Measurements from ENCODE around the gene PACSIN3.
"Not testable (repeated sequence)": the region's sequence is repeated elsewhere in the genome, so short reads cannot be mapped to it uniquely, and the experiment has no call there.

The PACSIN3 gene

DNA sequence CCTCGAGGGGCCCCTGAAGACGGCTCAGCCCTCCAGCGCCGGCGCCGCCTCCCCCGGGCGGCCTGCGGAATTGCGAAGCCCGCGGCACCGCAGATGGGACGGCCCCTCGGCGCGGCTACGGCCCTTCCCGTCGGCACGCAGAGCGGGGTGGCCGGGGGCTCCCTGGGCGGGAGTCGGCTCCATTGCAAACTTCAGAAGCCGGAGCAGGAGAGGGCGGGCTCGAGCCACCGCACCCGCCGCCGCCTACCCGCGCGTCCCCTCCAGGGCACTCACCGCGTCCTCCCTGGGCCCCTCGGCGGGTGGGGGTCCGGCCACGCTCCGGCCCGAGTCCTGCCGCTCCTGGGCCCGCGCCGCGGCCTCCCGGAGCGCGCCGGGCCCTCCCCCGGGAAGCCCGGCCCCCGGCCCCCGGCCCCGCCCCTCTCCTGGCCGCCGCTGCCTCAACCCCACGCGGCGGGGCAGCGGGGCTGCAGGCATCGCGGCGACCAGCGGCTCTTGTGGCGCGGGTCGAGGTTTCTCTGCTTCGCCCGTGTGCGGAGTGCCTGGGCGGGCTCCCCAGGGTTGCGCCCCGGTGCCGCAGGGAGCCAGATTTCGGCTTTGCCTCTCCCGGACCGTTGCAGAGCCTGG lies at the start of gene PACSIN3:
TSS of gene PACSIN3 (minus strand) at position 359 of the 624 bp plus-strand sequence. CDS start 3,707 bp downstream, outside the sequence.
- DNase-seq (ENCODE audit: low spot score) = no peak

DNA sequence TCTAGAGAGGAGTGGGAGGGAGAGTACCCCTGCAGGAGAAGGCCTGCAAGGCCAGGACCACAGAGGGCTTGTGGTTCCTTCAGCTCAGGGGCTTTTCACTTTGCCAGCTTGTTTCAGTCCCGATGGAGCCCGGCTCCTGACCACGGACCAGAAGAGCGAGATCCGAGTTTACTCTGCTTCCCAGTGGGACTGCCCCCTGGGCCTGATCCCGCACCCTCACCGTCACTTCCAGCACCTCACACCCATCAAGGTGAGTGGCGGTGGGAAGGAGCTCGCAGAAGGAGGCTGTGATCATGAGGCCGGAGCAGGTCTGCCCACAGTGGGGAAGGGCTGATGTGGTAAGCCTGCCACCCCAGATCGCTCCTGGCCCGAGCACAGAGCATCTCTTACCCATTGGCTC lies 48.9 kb upstream of the PACSIN3 start:
- DNase-seq (ENCODE audit: low spot score) = no peak

DNA sequence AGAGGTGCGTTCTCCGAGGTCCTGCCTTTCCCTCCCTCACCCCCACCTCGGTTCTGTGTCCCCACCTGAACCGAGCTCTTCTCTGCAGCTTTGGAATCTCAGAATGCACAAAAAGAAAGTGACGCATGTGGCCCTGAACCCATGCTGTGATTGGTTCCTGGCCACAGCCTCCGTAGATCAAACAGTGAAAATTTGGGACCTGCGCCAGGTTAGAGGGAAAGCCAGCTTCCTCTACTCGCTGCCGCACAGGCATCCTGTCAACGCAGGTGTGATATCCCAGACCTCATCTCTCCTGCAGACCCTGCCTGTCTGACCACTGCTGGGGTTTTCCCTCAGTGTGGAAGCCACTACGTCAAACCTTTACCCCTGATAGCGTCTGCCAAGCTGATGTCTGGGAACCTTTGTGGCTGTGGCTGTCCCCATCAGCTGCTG lies 48.5 kb upstream of the PACSIN3 start:
- DNase-seq (ENCODE audit: low spot score) = no peak

DNA sequence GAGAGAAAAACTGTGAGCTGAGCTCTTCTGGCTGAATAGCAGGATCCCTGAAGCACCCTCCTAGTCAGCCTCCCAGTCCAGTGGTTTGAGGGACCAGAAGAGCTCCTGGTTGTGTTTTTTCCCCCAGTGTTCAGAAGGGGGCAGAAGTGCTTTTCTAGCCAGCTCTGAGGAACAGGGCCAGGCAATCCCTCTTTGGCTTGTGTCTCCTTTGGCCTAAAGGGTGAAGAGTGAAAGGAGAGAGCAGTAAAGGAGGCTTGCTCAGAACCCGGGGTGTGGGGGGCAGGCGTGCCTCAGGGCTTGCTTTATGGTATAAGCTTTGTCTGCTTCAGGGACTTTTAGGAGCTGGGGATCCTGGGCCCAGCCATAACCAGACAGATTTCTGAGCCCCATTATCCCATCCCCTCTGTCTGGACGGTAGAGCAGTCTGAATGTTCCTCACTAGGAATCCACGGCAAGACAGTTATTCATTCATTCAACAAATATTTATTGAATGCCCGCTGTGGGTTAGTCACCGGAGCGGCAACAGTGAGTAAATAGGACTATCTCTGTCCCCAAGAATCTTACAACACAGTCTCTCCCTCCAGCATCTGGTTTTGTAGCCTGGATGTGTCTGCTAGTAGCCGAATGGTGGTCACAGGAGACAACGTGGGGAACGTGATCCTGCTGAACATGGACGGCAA lies 47.9 kb upstream of the PACSIN3 start:
- peak; percentile 48 for DNase-seq (ENCODE audit: low spot score)

DNA sequence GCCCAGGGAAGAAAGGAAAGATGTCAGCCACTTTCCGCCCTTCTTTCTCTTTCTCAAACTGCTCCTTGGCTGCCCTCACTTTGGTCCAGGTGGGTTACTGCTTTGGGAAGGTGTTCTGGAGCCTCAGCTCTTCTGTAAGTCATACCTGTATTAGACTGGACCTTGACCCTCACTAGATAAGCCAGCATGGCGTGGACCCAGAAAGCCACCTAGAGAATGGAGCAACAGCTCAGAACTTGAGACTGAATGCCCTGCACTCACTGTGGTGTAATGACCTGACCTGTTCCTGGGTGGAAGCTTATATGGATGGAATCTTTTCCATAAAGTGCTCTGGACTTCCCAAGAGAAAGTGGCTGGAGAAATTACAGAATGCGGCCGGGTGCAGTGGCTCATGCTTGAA lies 46.8 kb upstream of the PACSIN3 start:
- no peak for DNase-seq (ENCODE audit: low spot score)

DNA sequence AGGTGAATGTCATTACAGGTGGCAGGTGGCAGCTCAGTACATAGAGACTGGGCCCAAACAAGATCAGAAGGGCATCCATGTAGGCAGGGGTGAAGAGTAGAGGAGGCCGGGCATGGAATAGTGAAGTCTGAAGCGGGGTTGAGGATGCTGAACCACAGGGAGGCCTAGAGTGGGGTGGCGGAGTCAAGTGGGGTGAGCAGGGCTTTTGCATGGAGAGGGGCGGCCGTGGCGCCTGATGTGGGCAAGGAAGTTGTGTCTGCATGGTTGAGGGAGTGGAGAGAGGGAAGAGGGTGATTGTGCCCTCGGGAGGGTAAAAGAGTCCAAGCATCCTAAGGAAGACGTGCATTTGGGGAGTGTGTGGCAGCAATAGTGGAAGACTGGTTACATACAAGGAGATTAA lies 42.9 kb upstream of the PACSIN3 start:
- no peak for DNase-seq (ENCODE audit: low spot score)

DNA sequence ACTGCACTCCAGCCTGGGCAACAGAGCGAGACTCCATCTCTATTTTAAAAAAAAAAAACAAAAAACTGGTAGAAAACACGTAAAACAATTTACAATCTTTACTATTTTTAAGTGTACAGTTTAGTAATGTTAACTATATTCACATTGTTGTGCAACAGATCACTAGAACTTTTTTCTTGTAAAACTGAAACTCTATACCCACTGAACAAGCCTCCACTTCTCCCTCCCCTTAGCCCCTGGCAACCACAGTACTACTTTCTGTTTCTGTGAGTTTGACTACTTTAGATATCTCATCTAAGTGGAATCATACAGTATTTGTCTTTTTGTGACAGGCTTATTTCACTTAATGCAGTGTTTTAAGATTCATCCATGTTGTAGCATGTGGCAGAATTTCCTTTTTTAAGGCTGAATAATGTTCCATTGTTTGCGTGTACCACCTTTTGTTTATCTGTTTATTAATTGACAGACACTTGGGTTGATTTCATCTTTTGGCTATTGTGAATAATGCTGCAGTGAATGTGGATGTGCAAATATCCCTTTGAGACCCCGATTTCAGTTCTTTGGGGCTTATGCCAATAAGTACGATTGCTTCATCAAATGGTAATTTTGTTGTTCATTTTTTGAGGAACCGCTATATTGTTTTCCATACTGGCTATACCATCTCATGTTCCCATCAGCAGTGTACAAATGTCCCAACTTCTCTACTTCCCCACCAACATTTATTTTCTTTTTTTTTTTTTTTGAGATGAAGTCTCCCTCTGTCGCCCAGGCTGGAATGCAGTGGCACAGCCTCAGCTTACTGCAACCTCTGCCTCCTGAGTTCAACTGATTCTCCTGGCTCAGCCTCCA lies 39.5 kb upstream of the PACSIN3 start:
- DNase-seq (ENCODE audit: low spot score) = no peak

DNA sequence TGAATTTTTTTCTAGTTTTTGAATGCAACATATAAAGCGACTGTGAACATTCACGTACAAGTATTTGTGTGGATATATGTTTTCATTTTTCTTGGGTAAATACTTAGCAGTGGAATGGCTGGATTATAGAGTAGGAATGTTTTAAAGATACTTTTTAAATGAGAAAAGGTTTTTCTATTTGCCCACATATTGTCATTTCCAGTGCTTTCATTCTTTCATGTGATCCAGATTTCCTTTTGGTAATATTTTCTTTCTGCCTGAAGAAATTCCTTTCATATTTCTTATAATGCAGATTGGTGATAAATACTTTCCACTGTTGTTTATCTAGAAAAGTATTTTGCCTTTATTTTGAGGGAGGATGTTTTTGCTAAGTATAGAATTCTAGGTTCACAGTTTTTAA lies 36.5 kb upstream of the PACSIN3 start:
- DNase-seq (ENCODE audit: low spot score) = no peak

DNA sequence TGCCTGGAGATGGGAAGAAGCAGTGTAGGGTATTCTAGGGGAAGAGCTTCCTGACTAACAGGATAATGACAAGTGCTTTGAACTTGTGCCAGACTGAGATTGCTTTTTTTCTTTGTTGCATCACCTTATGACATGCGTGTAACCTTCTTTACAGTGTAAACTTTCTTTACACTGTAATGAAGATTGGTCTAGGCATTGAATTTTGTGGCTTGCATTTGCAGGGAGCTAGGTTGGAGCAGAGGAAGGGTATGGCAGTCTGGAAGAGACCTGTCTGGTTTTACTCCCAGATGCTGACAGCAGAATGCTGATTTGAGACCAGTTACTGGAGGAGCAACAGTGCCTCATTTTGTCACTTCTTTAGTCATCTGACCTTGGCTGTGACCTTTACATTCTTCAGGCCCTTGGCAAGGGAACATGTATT lies 34.2 kb upstream of the PACSIN3 start:
- no peak for DNase-seq (ENCODE audit: low spot score)

DNA sequence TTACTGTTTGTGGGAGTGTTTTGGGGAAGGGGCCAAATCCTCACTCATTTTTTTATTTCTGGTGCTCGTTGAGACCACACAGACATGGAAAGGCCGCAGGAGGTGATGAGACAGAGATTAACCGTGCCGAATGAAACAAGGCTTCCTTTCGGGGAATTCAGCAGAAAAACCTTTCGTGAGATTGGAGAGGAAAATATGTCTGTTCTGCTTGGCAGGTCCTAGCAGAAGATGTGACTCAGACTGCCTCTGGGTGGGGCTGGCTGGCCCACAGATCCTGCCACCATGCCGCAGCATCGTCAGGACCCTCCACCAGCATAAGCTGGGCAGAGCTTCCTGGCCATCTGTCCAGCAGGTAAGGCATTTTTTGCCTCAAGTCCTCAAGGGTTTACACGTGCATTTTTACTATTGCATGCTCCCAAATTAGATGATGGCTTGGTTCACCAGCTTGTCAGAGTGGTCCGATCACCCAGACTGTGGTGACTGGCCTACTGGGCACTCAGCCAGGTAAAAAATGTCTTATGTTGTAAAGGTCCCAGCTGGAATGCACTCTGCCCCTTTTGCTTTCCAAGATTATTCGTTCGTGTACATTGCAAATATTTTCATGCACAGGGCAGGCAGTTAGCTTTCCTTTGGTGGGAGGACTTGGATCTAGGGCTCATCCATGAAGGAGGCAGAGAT lies 30.0 kb upstream of the PACSIN3 start:
- DNase-seq (ENCODE audit: low spot score) = peak; percentile 69

DNA sequence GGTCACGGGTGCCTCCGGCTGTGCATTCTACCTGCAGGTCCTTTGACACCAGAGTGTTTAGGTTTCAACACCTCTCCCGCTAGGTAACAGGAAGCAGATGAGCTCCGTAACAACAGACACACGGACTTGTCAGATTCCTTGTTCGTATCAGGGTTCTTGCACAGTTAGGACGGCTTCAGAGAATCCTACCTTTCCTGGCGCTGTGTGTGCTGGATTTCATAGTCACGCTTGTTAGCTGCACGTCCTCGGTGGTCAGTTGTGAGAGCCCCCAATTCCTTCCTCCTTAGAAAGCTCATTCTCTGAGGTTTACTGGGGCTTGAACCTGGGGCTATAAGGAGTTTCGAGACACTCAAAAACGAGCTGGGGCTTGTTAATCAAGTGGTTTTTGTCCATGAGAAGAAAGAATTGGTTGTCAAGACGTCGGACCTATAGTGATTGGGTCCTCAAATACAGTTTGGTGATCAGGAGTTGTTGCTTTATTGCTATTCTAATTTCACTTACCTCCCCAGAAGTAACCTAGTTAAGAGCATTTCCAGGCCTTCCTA lies 29.2 kb upstream of the PACSIN3 start:
- peak; percentile 51 for DNase-seq (ENCODE audit: low spot score)

DNA sequence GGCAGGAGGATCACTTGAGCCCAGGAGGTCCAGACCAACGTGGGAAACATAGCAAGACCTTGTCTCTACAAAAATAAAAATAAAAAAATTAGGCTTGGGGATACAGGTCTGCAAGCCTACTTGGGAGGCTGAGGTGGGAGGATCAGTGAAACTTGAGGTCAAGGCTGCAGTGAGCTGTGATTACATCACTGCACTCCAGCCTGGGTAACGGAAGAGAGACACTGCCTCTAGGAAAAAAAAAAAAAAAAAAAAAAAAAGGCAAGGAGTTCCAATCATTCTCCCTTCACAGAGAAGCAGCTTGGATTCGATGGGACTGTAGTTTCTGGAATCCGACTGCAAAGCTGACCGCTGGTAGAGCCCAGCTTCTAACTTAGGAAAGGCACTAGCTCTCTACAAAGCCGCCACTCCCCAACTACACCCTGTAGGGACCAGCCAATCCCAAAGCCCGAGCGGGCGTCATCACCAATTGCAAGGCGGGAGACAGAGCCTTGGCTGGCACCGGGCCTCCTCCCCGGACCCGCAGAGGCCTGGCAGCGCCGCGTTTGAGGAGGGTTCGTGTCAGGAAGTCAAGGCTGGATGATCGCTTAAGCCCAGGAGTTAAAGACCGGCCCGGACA lies 27.8 kb upstream of the PACSIN3 start:
- DNase-seq (ENCODE audit: low spot score) = peak; percentile 92

DNA sequence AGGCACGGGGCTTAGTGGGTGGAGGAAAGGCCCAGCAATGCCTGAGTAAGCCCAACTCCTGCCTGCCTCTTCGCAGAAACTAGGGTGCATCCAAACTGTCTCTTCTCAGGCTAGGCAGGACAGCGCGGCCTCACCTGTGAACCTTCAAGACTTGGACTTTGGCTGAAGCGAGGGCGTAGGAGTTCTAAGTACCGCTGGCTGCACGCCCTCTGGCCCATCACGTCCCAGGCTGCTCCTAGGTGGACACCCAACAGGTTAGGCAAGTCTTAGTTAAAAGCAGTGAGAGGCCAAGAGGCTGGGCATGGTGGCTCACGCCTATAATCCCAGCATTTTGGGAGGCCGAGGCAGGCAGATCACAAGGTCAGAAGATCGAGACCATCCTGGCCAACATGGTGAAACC lies 26.7 kb upstream of the PACSIN3 start:
- no peak for DNase-seq (ENCODE audit: low spot score)

DNA sequence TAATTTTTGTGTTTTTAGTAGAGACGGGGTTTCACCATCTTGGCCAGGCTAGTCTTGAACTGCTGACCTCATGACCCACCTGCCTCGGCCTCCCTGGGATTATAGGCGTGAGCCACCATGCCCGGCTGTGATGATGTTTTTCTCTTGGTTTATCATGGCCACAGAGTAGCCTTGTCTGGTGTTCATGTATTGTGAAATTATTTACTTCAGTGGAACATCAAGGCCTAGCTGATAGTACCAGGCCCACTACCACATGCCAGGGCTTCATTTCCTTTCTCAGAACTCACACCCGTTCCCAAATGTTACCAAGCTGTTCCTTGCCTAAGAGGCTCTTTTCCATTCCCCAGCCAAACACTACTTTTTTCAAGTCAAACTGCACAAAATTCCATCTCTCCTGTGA lies 22.4 kb upstream of the PACSIN3 start:
- DNase-seq (ENCODE audit: low spot score) = no peak

DNA sequence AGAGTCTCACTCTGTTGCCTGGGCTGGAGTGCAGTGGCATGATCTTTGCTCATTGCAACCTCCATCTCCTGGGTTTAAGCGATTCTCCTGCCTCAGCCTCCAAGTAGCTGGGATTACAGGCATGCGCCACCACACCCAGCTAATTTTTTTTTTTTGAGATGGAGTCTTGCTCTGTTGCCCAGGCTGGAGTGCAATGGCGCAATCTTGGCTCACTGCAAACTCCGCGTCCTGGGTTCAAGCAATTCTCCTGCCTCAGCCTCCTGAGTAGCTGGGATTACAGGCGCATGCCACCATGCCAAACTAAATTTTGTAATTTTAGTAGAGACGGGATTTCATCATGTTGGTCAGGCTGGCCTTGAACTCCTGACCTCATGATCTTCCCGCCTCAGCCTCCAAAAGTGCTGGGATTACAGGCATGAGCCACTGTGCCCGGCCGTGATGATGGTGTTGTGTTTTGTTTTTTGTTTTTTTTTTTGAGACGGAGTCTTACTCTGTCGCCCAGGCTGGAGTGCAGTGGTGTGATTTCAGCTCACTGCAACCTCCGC lies 21.8 kb upstream of the PACSIN3 start:
- DNase-seq (ENCODE audit: low spot score) = not testable (repeated sequence)

DNA sequence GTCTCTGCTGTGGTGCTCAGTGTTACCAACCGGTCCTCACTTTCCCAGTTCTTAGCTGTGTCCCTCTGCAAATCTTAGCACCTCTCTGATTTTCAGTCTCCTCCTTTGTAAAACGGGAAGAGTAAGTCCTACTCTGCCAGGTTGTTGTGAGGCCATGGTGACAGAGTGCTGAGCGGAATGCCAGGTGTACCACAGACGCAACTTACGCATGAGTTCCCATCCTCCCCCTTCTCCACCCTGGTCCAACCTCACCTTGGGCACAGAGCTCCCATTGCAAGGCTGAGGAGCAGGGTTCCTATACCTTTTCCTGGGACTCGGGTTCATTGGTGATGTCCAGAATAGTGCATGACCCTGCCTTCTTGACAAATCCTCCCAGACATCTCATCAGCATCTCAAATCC lies 21.2 kb upstream of the PACSIN3 start:
- DNase-seq (ENCODE audit: low spot score) = no peak

DNA sequence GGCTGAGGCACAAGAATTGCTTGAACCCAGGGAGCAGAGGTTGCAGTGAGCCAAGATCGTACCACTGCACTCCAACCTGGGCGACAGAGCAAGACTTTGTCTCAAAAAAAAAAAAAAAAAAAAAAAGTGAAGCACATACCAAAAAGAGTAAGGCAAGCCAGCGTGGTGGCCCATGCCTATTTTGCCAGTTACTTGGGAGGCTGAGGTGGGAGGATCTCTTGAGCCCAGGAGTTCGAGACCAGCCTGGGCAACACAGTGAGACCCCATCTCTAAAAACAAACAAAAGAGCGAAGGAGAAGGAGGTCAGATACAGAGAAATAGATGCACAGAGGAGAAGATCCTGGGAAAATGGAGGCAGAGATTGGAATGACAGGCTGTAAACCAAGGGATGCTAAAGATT lies 20.3 kb upstream of the PACSIN3 start:
- not testable (repeated sequence) for DNase-seq (ENCODE audit: low spot score)

DNA sequence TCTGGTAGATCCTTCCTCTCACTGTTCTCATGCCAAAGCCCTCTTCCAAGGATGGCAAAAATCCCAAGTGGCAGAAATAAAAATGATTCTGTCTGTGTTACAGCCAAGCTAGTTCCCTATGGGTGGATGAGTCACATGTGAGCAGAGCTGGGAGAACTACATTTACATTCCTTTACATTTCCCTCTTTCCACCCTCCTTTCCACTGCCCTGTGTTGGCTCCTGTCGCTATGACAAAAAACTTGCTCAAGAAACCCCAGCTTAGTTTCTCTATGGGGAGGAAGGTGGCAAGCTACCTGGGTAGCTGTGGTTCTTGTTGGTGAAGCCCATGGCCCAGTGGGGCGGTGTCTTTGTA lies 18.4 kb upstream of the PACSIN3 start:
- DNase-seq (ENCODE audit: low spot score) = no peak

DNA sequence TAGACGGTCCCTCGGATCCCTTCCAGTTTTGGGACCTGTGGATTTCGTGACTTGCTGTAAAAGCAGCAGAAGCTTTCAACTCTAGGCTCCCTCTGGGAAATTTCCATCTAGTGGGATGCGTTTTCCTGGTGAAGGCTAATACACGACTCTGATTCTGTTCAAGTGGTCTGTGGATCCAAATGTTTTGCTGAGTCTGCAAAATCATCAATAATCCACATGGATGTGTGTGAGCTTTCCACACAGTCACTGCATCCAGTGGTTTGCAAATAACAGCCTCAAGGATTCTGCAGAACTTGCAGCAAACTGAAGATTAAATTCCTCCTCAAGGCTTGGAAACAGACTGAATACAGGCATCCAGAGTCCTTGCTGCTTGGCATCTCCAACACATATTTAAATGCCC lies 16.3 kb upstream of the PACSIN3 start:
- DNase-seq (ENCODE audit: low spot score) = no peak

DNA sequence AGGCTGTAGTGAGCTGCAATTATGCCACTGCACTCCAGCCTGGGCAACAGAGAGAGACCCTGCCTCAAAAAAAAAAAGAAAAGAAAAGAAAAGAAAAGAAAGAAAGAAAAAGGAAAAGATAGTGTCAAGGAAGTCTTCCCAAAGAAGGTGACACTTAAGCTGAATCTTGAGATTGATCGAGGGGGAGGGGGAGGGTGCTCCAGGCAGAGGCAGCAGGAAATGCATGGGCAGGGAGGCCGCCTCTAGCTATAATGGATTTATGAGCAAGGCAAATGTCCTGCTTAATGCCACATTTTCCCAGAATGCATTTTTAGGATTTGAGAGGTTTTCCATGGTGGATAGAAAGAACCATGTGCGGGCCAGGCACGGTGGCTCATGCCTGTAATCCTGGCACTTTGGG lies 14.8 kb upstream of the PACSIN3 start:
- no peak for DNase-seq (ENCODE audit: low spot score)

DNA sequence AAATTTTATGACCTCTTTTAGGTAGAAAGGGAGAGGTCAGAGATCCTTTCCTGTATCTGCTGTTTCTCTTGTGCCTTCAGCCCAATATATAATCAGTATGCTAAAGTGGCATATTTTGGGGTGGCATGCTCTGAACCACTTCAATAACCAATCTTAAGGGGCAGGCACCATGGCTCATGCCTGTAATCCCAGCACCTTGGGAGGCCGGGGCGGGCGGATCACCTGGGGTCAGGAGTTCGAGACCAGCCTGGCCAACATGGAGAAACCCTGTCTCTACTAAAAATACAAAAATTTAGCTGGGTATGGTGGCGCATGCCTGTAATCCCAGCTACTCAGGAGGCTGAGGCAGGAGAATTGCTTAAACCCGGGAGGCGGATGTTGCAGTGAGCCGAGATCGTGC lies 11.9 kb upstream of the PACSIN3 start:
- not testable (repeated sequence) for DNase-seq (ENCODE audit: low spot score)

Measured in NAMALWA (cell line).